NCI-H2107 treated with DMSO at 0.1 percent for 48 hours (cell line): ENCODE measurements around the gene DHX38.

Experiments
- DNase-seq: peaks from one replicate; lab custom pipeline; 2025; ENCODE audit not compliant: unreplicated experiment; lab: John Stamatoyannopoulos, UW

DHX38 gene

DNA sequence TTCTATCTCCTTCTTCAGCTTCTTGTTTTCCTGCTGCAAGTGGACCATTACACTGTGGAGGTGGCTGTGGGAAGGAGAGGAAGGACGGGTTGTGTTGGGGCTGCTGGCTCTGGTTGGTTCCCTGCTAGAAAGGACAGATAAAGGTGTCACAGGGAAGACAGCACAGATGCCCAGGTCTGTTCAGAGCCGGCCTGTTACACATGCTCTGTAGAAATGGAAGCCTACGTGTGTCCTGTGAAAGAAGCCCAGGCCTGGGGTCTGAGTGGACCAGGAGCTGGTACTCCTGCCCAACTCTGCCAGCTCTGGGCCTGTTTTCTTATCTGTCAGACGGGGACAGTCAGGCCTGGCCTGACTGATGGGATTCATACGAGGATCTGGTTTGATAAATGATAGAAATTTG, 26.4 kb downstream of the DHX38 start:
- DNase-seq: no peak

DNA sequence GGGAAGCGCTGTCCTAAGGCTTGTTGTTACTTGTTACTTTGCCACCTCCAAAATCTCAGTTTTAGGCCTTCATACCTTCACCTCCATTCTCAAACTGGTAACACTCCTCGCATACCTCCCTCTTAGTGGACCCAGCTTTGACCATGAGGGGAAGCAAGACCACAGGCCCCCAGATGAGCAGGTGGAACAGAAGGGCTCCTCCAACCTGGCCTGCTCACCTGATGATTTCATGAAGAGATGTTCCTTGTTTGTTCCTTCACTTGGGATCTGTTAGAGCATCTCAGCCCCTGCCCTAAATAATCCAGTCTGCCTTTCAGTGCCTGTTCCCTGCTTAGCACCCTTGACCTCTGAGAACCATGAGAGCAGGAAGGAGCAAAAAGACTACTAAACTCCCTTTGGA, 28.7 kb downstream of the DHX38 start:
- DNase-seq: no peak

DNA sequence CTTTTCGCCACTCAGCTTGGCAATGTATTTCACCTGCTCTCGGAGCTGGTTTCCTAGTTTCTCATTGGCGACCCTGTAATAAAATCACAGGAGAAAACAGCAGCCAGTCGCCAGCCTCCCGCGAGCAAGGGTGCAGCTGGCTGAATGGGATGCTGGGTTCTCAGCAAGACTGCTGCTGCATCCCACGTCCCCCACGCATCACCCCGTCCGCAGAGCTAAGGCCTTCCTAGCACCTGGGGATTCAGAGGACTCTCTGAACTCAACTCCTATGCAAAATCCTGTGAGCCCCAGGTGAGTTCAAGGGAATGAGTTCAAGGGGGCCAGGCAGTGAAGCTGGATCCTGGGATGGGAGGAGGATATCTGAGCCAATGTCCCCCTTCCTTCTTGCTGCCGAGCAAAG, 29.3 kb downstream of the DHX38 start:
- no peak for DNase-seq

DNA sequence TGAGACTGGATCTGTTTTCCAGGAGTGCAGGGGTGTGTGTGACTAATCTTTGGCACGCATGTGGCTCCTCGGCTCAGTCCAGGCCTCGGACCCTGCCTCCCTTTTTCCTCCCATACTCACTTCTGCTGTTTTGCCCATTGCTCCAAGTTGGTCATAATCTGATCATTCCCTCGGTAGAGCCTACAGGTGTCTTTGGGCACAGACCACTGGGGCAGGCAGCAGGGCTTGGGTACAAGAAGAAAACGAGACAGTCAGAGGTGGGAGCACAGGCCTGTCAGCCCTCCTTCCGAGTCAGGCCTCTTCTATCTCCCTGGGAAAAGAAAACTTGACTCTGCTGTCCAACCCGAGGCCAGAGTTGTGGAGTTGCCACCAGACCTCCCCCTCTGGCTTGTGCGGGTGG, 29.8 kb downstream of the DHX38 start:
- DNase-seq: no peak

DNA sequence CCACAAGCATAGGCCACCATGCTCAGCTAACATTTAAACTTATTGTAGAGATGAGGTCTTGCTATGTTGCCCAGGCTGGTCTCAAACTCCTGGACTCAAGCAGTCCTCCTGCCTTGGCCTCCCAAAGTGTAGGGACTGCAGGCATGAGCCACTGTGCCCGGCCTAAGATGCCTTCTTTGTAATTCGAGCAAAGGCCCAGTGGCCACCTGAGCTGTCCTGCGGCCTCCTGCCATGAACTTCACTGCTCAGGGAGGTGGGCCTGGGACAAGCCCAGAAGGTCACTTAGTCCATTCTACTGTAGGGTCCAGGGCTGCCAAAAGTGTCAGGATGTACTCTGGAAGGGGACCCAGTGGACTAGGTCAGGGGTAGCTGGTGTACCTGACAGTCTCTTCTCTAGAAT, 30.5 kb downstream of the DHX38 start:
- no peak for DNase-seq

DNA sequence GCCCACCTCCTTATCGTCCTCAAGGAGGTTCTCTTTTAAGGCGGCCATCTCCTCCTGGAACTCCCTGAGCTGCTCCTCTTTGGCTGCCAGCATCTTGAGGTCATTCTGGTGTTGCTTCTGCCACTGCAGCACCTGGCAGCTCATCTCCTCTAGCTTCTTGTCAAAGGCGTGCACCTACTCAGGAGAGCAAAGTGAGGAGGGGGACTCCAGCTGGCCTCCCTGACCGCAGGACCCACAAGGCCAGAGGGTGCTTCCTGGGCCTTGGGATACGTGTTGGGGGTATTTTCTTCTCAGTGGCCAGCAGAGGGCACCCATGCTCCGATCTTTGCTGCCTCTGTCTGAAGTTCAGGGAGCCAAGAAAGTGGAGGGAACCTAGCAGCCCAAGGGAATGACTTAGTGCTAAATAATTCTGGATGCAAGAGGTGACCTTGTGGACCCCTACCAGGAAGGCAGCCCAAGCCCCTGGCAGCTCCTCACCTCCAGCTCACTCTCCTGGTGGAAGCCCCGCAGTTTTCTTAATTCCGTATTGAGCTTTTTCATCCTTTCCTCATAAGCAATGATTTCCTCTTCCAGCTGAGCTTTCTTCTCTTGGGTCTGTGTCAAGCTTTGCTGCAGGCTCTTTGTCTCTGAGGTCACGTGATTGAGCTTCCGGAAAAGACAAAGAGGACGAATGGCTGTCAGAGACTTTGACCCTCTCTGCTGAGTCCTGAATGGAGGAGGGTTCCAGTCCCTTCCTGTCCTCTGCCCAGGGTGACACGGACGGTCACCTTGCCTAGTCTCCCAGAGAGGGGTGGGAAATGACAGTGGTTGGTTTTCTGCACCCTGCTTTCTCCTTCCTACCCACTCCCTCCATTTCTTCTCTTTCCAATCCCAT, 31.4 kb downstream of the DHX38 start:
- DNase-seq: peak; percentile 72

DNA sequence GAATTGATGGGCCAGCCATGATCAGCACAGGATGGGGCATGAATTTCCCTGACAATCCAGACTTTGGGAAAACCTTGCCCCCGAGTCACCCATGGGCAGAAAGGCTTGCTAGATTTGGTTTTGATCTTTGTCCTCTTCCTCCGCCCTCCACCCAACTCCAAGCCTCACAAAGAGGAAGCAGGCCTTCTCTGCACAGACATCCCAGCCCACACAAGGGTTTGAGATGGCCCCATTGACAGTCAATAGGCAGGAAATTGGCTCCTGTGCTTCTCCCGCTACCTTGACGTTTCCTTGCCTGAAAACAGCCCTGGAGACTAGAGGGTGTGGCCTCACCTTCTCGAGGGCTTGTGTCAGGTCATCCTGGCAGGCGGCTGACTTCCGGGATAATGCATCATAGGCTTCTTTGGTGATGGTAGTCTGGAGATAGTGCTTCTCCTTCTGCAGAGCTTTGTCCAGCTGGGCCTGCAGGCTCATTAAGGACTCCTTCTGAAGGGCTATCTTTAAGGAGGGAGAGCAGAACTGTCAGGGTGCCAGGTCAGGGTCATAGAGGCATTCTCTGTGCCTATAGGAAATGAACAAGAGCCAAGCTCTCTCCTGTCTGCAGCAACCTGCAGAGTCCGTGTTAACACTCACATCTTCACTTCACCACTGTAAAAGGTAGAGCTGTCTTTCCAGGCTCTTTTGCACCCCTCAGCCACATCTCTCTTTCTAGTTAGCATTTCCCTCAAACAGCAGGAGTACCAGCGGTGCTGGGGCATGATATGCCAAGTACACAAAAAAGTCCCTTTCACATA, 32.2 kb downstream of the DHX38 start:
- no peak for DNase-seq

DNA sequence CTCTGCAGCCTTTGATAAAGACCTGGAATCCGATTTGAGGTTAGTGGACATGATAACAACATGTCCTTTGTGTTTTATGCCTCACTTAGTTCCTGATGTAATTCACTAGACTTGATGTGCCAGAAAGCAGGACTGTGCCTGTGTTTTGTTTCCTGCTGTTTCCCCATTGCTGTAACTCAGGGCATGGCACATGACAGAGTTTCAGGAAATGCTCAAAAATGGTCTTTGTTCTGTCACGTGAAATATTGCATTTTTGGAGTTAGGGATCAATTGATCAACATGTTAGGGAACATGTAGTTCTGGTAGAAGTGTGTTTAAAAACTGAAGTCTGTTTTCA, 32.8 kb downstream of the DHX38 start:
- DNase-seq: no peak

DNA sequence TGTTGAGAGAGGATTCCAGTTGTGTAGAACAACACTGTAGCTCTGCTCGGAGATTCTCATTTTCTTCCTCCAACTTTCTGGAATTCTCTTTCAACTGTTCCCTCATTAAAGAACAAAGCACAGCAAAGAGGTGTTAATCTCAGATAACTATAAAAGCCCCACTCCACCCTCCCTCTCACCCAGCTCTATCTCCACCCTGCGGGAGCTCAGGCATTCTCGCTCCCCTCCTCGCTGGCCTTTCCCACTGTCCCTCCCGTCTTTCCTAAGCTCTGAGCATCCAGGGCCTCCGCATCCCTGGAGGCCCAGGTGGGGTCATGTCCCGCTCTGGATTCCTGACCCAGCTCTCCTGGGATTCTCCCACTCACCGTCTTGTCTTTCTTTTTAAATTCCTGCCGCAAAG, 35.1 kb downstream of the DHX38 start:
- DNase-seq: no peak

DNA sequence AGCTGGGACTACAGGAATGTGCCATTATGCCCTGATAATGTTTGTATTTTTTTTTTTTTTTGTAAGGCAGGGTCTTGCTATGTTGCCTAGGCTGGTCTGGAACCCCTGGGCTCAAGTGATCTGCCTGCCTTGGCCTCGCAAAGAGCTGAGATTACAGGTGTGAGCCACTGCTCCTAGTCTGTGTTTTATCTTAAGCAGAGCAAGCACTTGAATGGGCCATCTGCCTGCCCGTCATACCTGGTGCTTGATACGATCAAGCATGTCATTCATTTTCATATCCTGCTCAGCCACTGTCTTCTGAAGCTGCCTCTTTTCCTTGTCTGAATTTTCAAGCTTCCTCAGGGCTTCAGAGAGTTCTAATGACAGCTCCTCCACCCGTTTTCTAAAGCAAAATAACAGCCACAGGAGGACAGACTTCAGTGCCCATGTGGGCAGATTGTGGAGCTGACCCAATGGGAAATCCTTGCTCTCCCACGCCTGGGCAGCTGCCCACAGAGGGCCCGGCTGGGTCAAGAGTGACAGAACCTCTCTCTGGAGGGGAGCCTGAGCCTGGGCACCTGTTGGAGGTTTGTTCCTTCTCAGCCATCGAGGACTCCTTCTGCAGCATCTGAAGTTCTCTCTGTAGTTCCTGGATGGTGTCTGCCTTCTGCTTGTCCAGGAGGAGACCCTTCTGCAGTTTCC, 36.5 kb downstream of the DHX38 start:
- no peak for DNase-seq

DNA sequence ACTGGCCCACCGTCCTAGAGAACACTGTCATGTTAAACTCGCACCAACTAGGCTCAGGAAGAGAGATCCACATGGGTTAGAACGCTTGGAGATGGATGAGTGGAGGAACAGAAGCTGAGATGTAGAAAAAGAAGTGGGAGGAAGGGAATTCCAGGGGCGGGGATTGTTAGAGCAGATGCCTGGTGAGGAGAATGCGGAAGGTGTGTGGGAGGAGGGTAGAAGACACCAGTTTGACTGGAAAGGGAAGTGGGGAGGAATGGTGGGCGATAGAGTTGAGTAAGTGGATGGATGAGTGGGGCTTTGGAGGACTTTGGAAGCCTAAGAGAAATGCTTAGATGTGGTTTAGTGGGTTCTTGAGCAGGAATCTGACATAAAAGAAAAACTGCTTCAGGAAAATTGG, 37.4 kb downstream of the DHX38 start:
- DNase-seq: no peak

DNA sequence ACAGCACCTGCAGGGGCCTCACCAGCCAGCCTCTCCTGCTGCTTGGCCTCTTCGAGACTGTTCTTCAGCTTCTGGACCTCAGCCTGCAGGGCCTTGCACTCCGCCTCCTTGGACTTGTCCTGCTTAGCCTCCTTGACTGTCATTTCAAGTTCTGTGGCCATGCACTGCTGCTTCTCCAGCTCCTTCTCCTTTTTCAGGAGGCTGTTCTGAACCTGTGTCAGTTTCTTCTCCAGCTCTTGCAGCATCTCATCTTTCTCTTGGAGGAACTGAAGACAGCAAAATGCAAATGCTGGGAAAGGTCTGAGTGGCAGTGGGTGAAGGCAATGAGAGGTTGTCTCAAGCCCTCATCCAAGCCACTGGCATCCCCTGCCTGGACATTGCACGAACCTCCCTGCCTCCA, 39.1 kb downstream of the DHX38 start:
- DNase-seq: no peak

DNA sequence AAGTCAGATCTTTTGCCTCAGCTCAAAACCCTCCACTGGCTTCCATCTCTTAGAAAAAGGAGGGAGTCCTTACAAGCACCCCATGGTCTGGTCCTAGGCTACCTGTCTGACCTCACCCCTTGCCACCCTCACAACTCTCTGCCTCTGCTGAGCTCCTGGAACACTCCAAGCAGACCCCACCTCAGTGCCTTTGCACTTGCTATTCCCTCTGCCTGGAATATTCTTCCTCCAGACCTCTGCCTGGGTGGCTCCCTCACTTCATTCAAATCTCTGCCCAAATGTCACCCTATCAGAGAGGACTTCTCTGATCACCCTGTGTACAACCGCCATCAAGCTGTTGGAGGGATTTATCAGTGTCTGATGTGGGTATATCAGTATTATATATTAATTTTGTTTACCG, 40.9 kb downstream of the DHX38 start:
- no peak for DNase-seq

DNA sequence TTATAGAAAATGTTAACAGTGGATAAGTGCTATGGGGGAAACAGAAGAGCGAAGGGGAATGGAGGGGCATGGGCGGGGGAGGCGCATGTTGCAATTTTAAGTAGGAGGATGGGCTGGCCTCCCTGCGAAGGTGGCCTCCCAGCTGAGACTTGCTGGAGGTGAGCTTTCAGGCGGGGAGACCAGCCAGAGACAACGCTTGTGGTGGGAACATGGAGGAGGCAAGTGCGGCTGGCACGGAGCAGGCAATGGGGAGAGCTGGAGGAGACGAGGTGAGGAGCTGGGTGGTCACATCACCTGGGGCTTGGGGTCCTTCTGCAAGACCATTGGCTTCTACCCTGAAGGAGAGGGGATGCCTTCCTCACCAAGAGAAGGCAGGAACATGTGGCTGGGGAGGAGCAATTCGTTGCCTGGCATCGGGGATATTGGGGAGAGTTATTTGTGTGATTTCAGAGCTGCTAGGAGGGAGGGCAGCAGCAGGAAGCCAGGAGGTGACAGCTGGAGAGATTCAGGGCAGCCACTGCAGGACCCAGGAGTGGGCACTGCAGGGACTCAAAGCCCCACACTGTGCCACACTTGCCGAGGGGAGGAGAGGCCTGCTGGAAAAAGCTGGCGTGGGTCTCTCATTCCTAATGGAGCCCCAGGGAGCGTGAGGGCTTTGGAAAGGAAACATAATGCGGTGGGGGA, 43.9 kb downstream of the DHX38 start:
- no peak for DNase-seq

DNA sequence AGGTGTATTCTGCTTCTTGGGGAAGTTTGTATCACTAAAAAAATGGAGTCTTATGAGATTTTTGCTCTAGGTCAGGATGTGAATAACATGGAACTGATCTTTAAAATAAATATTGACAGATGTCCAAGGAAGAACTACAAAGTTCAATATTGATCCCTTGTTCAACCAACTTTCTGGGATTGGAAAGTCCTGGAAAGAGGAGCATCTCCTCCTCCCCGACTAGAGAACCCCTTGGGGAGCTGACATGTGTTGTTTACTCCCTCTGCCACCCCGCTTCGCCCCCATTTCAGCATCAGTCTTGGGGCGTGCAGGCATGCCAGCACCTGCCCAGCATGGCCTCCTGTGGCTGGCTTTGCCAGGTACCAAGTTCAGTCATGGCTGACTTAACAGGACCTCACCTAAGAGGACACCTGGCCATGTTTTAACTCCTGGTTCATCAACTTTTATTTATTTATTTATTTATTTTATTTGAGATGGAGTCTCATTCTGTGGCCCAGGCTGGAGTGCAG, 44.5 kb downstream of the DHX38 start:
- no peak for DNase-seq

DNA sequence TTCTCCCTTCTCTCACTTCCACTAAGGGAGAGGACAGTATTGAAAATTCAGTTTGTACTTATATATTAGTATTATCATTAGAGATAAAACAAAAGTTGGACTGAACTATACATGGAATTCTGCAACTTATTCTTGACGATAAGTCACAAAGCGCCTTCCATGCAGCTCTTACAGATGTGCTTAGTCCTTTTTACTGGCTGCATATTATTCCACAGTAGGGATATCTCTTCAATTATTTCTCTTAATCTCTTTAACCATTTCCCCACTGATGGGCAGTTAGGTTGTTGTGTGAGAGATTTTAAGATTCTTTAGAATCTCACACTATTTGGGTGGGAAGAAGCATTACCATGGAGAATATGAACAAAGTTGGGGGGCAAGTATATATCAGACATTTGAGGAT, 46.3 kb downstream of the DHX38 start:
- no peak for DNase-seq

DNA sequence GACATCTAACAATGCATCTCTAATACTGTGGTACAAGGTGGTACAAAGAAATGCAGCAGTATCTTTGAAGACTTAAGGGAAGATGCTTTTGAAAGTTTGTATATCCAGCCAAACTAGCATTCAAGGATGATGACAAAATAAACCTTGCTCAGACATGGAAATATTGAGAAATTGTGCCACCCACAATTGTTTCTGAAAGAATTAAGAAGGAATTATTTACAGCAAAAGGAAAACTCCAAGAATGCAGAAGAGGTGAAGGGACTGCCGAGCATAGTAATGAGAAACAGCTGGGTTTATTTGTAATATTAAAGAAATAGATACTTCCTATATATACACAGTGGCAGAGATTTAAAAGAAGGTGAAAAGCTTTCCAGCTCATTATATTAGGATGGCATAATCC, 48.8 kb downstream of the DHX38 start:
- DNase-seq: no peak

DNA sequence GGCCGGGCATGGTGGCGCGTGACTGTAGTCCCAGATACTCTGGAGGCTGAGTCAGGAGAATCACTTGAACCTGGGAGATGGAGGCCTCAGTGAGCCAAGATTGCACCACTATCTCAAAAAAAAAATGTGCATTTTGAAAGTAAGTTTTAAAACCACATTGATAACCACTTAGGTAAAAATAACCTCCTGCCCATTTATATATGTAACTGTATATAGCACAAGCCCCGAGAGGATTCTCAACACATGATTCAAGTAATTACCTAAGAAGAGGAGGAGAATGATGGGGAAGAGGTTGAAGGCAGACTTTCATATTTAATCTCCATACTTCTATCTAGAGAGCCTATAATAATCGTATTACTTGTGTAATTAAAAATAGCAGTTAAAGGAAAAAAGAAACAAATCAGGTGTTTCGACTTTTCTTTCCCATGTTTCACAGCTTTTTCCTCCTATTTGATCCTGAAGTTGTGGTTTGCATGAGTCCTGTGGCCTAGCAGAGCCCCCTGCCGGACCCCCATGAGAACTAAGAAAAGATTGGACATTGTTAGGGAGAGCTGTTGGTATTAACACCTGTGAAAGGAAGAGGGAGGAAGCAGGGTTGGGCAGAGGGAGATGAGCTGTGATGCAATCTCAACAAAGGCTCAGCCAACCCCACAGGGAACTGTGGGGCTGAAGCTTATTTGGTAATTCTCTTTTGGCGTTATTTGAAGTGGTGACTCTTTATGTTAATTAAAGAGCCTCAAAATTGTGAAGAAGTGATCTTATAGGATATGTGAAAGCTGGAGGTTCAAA, 56.2 kb downstream of the DHX38 start:
- no peak for DNase-seq

DNA sequence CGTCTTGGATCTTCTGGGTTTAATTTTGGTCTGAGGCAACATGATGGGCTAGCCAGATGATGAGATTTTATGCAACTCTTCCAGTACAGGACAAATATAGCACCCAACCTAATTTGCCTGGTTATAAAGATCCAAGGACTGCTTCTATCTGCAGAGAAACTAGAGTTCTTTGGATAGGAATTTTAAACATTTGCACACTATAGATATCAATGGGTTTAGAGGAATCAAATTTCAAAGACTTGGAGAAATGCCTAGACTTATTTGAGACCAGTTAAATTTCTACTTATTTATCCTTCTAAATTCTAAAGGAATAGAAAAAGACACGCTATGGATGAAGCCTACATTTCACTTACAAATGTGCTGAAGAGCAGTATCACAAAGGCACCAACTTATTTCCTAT, 65.7 kb downstream of the DHX38 start:
- no peak for DNase-seq

DNA sequence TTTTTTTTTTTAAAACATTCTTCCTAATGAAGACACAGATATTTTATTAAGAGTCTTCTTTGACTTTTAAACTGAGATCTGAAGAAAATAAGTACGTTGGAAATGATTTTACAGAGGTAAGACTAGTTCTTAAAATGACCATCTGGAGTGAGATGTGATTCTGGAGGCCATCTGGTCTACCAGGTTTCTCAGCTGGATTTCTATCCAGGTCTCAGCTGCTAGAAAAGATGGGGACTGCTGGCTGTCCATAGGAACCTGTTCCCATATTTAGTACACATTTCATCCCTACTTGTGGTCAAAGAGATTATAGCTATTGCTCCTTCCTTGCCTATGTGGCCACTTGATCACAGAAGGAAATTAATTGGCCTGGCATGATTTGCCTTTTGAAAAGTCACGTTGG, 66.2 kb downstream of the DHX38 start:
- peak; percentile 74 for DNase-seq
